SW480 (cell line): Measurements from ENCODE around the gene HP.
"Not testable (repeated sequence)": the region's sequence is repeated elsewhere in the genome, so short reads cannot be mapped to it uniquely, and the experiment has no call there.

ENCODE experiments used
- DNase-seq: peaks from one replicate; pipeline ENCODE4 v3.0.0-alpha.2; 2016; ENCODE audit warnings: low spot score

The HP gene

DNA sequence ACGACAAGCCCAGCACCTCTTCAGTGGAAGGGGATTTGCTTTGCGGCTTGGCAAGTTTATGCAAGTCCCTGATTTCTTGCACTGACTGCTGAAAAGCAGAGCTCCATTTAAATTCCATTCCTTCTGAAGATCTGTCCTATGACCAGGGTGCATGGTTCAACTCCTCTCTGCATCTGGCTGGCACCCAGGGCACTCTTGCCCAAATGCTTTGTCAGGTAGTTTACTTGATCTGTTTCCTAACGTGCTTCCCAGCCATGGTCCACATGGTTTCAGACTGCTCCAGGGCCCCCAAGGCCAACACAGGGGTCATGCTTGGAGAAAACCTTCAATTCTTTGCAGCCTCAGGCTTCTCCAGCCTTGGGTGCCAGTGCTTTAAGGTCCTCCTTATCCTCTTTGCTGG lies 11.2 kb upstream of the HP start:
- DNase-seq: no peak

DNA sequence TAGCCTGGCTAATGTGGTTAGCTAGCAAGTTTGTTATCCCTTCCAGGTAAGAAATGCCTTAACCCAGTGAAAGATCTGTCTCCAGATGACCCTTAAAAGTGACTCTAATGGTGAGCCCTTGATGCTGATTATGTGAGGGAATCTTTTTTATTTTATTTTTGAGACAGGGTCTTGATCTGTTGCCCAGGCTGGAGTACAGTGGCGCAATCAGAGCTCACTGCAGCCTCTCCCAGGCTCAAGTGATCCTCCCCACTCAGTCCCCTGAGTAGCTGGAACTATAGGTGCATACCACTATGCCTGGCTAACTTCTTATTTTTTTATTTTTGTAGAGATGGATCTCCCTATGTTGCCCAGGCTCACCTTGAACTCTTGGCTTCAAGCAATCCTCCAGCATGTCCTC lies 10.8 kb upstream of the HP start:
- DNase-seq: no peak

GRCh38 chr16:72044296-72044695 lies 10.0 kb upstream of the HP start:
- no peak for DNase-seq

- no peak for DNase-seq
Observed at GRCh38 chr16:72044825-72045359, 9.4 kb upstream of the HP start.

DNA sequence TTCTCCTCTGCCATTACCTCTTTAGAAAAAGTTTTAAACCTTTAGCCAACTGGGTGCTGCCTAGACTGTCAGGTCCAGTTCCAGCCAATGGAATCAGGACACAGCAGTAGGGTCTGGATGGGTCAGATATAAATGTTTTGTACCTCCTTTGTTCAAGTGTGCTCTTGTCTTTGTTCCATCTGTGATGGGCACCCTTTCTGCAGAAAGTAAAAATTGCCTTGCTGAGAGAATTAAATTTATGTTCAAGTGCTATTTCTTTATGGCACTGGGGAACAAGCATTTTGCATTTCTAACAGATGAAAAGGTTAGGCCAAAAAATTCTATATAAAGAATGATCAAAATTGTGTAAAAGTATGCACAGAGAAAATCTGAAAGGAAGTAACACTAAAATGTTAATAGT lies 5.2 kb upstream of the HP start:
- DNase-seq: no peak

DNA sequence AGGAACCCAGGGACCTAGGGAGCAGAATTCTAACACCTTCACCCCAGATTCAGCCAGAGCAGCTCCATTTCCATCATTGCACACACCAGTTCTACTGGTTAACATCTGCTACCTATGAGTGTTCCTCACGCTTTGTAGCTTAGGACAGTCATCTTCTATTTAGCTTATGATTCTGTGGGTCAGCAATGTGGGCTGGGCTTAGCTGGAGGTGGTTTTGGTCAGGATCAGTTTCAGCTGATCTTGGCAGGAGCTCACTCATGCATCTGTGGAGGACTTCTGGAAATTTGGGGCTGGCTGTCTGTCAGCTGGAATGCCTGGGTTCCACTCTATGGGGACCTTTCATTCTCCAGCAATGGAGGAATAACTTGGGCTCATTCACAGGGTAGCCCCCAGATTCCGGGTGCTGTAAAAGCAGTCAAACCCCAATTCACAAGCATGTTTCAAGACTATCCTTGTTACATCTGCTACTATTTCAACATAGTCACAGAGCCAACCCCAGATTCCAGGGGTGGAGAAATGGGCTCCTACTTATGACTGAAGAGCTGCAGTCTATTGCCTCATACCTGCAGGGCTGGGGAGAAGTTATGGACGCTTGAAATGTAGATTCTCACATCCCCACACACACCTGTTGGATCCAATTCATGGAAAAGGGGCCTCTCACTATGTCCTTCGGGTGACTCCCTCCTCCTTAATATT lies 3.4 kb upstream of the HP start:
- DNase-seq: no peak

- DNase-seq: no peak
Observed at GRCh38 chr16:72051818-72052217, 2.5 kb upstream of the HP start.

- DNase-seq: no peak
Observed at GRCh38 chr16:72055911-72056310, 1.6 kb downstream of the HP start.

DNA sequence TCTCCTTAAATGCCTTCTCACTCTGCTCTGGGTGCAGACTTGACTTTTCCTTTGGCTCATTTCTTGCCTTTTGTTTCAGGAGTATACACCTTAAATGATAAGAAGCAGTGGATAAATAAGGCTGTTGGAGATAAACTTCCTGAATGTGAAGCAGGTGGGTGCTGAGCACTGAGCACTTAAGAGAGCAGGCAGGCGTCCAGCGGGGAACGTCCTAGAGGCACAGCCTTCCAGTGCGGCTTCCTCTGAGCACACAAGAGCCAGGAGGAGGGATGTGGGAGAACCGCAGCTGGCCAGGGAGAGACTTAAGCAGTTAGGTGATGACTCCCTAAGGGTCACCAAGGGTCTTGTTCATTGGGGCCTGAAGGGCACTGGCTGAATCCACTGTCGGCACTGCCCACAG lies 3.0 kb downstream of the HP start:
- not testable (repeated sequence) for DNase-seq

DNA sequence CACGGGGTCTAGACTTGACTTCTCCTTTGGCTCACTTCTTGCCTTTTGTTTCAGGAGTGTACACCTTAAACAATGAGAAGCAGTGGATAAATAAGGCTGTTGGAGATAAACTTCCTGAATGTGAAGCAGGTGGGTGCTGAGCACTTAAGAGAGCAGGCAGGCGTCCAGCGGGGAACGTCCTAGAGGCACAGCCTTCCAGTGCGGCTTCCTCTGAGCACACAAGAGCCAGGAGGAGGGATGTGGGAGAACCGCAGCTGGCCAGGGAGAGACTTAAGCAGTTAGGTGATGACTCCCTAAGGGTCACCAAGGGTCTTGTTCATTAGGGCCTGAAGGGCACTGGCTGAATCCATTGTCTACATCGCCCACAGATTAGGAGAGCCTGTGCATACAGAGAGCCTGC lies 4.8 kb downstream of the HP start:
- not testable (repeated sequence) for DNase-seq

DNA sequence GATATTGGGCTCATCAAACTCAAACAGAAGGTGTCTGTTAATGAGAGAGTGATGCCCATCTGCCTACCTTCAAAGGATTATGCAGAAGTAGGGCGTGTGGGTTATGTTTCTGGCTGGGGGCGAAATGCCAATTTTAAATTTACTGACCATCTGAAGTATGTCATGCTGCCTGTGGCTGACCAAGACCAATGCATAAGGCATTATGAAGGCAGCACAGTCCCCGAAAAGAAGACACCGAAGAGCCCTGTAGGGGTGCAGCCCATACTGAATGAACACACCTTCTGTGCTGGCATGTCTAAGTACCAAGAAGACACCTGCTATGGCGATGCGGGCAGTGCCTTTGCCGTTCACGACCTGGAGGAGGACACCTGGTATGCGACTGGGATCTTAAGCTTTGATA lies 6.1 kb downstream of the HP start:
- no peak for DNase-seq

DNA sequence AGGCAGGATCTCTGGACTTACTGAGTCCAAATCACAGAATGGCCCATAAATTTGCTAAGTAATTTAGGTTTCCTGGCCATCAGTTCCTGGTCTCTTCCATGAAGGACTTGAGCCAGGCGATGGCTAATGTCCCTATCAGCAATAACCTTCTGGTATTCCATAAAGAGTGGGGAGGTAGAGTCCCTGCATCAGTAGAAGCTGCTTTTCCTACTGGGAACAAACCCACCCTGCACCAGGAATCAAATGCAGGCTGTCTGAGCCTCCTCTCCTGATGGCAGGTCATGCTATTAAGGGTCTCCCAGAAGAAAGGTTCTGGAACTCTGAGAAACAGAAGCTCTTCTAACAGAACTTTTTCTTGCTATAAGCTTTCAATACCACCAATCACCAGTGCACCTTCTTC lies 7.3 kb downstream of the HP start:
- no peak for DNase-seq

DNA sequence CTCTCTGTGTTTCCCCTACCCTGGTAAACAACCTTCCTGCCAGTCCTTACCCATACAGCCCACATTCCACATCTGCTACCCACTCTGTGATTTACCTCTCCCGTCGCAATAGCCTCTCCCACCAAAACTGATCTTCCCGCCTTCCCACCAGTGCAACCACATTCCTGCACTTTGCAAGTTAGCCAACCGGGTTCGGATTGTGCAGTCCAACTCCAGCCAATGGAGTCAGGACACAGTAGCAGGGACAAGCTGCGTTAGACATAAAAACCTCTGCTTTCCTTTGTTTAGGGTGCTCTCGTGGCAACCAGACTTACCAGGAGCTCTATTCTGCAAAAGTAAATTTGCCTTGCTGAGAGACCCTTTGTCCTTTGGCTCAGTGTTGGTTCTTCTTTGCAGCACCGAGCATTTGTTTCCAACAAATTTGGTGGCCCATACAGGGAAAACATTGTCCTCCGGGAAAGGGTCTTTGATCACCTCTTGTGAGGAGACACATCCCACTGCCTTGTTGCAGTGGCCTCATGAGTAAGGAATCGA lies 10.1 kb downstream of the HP start:
- no peak for DNase-seq

DNA sequence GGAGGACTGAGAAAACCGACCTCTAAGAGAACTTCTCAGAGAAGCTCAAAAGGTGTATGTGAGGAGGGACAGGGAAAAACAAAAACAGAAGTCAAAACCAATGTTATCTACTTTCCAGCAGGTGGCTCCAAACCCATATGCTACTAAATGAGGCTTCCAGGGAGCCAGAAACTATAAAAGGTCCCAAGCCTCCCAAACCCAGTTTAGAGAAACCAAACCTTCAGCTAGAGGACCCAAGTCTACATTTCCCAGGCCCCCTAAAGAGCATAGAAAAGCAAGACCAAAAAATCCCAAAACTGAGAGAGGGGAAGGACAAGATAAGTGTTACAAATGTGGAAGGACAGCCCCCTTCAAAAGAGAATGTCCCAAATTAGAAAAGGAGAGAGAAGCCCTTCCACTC lies 12.4 kb downstream of the HP start:
- DNase-seq: peak; percentile 43

DNA sequence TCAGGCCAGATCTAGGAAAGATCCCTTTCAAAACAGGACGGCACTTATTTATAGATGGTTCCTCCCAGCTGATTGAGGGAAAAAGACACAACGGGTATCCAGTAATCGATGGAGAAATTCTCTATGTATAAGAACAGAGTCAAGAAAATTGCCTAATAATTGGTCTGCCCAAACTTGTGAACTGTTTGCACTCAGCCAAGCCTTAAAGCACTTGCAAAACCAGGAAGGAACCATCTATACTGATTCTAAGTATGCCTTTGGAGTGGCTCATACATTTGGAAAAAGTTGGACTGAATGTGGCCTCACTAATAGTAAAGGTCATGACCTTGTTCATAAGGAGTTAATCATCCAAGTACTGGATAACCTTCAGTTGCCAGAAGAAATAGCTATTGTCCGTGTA lies 14.6 kb downstream of the HP start:
- DNase-seq: no peak

GRCh38 chr16:72072514-72073342 lies 18.4 kb downstream of the HP start:
- no peak for DNase-seq

DNA sequence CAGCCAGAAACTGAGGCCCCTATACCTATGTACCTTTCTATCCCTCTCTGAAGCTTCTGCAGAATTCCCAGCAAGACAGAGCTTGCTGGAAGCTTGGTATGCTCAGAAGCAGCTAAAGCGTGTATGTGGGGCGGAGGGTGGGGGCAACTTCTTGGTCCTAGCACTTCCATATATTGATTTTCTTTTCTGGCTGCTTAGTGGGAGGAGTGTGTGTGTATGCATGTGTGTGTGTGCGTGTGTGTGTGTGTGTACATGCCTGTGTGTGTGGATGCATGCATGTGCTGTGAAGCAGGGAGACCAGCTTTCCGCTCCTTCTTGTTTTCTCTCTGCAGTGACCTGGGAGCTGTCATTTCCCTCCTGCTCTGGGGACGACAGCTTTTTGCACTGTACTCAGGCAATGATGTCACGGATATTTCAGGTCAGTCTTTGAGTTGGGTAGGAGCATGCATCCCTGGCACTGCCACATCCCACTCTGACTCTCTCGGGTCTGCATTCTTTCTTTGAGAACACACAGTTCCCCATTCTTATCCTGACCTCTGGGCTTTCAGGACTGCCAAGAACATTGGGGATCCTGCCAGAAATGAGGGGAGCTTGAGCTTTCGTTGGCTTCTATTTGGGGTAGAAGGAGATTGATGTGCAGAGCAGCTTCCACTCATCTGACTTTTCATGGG lies 19.4 kb downstream of the HP start:
- no peak for DNase-seq

DNA sequence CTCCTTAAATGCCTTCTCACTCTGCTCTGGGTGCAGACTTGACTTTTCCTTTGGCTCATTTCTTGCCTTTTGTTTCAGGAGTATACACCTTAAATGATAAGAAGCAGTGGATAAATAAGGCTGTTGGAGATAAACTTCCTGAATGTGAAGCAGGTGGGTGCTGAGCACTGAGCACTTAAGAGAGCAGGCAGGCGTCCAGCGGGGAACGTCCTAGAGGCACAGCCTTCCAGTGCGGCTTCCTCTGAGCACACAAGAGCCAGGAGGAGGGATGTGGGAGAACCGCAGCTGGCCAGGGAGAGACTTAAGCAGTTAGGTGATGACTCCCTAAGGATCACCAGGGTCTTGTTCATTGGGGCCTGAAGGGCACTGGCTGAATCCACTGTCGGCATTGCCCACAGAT lies 20.8 kb downstream of the HP start:
- DNase-seq: not testable (repeated sequence)

GRCh38 chr16:72076991-72077706 lies 22.8 kb downstream of the HP start:
- not testable (repeated sequence) for DNase-seq

GRCh38 chr16:72083778-72084404 lies 29.6 kb downstream of the HP start:
- no peak for DNase-seq

DNA sequence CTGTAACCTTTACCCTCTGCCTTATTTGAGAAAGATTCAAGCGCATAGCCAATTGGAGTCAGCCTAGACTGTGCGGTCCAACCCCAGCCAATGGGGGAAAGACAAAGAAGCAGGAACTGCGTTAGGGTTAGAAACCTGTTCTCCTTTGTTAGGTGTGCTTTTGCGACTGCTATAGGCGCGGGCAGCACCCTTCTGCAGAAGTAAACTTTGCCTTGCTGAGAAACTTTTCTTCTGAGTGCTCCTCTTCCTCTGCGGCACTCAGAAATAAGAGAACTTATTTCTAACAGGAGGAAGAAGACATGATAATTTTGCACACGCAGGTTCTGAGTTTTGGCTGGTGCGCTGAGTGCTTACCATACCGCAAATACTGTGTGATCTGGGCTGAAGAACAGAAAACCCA lies 30.1 kb downstream of the HP start:
- no peak for DNase-seq
